GM21619 (cell line): ENCODE data around the gene SPON1.
"Not testable (repeated sequence)": the region's sequence is repeated elsewhere in the genome, so short reads cannot be mapped to it uniquely, and the experiment has no call there.

Experiments
- ATAC-seq: cut with Tn5 transposase; IDR thresholded peaks from one replicate; pipeline ENCODE4 v1.9.1; 2021; ENCODE audit not compliant: unreplicated experiment

The SPON1 gene

DNA sequence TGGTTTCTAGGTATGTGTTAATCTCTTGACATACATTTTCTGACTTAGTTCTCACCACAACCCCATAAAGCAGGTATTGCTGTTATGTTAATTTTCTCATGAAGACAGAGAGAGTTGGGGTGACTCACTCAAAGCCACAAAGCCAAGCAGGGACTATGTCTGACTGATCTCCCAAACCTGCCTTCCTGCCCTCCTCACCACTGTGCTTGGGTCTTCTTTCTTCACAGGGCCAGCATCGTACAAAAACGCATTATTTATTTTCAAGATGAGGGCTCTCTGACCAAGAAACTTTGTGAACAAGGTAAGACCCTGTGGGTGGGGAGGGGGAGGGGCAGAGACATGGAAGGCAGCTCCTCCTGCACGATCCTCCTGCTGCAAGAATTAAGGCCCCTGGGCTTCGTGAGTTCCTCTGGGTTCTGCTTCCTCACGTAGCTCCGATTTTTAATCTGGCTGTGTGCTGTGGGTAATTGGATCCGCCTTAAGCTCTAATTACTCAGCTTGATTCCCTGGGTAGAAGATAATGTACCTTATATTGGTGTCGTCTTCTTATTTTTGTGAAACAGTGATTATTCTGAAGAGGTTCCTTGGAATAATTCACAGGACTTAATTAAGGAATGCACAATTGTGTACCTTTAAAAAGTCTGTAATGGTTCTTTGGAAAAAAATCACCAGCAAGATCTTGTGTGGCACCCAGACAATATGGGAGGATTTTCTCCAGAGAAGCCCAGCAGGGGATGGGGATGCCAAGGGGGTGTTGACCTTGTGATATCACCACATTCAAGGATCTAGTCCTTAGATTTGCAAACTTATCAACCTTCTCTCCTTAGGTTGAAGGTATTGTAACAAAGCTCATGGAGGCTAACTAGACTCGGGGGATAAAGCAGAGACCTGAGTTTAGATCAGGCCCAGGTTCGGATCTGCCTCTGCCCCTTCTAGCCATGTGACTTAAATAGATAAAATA is 112.9 kb downstream of the SPON1 start:
- ATAC-seq: no peak

DNA sequence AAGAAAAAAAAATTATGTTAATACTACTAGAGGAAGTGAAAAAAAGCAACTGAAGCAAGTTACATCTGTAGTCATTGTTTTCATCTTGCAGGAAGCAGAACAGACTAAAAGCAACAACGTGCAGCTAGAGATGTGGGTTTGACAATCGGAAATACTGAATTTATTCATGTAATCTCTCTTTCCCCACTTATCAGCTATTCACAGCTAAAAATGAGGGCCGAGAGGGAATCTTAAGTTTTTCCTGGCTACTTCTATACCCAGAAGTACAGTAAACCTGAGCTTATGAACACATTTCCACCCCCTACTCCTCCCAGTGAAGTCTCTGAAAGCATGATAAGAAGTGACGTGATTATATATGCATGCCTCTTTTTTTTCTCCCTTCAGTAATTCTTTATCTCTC is 116.5 kb downstream of the SPON1 start:
- ATAC-seq: no peak

DNA sequence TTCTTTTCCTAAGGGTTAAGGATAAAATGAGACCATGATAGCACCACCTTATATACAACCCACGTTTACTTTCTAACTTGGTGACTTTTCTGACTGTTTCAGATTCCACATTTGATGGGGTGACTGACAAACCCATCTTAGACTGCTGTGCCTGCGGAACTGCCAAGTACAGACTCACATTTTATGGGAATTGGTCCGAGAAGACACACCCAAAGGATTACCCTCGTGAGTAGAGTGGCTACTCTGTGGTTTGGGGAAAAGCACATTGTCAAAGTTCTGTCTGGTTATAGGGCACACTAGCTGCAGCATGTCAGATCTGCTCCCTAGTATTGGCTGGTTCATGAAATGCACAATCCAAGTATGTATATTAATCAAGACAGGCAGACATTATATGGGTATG is 117.3 kb downstream of the SPON1 start:
- no peak for ATAC-seq

DNA sequence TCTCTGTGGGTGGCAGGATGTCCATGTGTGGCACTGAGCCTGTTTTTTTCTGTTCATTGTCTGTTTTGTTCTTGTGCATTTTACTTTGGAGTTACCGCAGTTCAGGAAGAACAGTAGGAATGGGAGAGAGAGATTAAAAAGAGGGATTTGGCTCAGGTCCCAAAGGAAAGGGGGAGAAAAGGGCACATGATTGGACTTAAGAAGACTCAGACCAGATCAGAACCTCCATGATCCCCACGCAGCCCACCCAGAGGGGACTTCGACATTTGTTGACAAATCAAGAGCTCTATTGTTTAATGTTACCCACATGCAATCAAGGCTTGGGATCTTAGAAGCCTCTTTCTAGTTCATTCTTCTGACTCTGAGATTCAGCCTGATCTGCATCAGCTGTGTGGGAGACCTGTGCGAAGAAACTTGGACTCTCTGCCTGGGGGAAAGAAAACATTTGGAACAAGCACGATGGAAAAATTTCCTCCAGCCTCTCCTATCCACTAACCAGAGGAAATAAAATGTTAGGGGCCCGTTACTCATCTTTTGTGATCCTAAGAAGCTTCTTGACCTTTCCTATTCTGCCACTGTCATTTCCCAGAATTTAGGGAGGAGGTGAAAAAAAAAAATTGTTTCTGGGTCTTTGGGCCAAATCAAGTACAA is 119.2 kb downstream of the SPON1 start:
- no peak for ATAC-seq

DNA sequence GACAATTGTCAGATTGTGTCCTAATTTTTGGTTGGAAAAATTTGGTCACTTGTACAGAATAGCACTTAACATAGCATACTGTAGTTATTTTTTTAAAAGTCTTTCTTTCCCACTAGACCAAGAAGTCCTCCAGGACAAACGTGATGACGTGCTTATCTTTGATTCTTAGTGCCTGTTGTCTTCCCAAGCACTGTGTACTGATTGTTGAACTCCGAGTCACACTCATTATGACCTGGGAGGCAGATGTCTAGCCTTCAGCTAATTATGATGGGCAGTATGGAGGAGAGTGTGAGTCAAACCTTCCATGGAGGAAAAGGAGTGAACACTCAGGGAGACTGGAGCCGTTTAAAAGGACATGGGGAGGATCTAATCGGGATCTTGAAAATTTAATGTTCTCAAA is 119.8 kb downstream of the SPON1 start:
- ATAC-seq: no peak

DNA sequence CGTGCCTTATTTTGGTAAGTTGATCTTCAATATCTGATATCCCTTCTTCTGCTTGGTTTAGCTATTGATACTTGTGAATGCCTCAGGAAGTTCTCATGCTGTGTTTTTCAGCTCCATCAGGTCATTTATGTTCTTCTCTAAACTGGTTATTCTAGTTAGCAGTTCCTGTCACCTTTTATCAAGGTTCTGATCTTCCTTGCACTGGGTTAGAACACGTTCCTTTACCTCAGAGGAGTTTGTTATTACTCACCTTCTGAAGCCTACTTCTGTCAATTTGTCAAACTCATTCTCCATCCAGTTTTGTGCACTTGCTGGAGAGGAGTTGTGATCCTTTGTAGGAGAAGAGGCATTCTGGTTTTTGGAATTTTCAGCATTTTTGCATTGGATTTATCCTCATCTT is 126.3 kb downstream of the SPON1 start:
- not testable (repeated sequence) for ATAC-seq

DNA sequence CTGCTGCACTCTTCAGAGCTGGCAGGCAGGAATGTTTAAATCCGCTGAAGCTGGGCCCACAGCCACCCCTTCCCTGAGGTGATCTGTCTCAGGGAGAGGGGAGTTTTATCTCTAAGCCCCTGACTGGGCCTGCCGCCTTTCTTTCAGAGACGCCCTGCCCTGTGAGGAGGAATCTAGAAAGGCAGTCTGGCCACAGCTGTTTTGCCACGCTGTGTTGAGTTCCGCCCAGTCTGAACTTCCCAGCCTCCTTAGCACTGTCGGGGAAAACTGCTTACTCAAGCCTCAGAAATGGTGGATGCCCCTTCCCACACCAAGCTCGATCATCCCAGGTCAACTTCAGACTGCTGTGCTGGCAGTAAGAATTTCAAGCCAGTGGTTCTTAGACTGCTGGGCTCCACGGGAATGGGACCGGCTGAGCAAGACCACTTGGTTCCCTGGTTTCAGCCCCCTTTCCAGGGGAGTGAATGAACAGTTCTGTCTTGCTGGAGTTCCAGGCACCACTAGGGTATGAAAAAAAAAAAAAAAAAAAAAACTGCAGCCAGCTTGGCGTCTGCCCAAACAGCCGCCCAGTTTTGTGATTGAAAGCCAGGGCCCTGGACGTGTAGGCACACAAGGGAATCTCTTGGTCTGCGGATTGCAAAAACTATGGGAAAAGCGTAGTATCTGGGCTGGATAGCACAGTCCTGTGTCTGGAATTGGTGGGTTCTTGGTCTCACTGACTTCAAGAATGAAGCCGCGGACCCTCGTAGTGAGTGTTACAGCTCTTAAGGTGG is 127.4 kb downstream of the SPON1 start:
- no peak for ATAC-seq

DNA sequence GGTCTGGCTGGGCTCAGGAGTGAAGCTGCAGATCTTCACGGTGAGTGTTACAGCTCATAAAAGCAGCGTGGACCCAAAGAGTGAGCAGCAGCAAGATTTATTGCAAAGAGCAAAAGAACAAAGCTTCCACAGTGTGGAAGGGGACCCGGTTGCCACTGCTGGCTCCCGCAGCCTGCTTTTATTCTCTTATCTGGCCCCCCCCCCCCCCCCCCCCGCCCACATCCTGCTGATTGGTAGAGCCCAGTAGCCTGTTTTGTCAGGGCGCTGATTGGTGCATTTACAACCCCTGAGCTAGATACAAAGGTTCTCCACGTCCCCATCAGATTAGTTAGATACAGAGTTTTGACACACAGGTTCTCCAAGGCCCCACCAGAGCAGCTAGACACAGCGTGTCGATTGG is 128.1 kb downstream of the SPON1 start:
- ATAC-seq: not testable (repeated sequence)

DNA sequence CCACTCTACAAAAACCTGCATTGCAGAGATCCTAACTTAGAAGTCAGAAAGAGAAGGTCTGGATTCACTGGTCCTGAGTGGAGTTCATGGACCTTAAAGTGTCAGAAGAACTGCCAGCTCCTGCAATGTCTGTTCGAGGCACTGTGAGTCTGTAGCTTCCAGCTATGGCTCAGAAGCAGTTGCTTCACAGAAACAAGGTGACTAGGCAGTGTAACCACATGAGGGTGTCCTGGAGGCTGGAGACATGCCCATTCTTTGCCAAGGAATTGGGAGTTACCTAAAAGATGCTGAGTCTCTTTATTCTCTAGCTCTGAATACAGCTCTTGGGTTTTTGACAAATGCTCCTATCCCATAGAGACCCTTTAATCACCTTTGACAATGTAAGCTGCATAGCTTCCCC is 130.5 kb downstream of the SPON1 start:
- ATAC-seq: no peak

DNA sequence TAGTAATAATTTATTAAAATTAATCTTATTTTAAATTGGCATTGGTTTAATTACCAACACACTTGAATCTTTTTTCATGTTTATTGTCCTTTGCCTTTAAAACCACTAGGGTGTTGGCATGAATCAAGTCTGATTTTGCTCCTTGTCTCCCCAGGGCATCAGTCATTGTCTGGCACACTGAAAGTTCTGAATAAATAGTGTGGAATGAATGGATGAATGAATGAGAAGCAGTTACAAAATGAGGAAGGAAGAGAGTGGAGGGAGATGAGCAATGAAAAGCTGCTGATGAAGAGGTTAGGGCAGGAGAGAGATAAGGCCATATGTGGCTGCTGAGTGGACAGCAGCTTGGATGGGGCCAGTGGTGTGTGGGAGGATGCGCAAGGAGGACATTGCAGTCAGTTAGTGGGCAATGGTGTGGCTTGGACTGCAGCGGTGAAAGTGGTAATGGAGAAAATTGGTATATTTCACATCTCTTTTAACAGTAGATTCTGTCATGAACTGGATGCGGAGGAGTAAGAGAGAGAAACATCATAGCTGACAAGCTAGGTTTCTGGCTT is 132.0 kb downstream of the SPON1 start:
- ATAC-seq: no peak

DNA sequence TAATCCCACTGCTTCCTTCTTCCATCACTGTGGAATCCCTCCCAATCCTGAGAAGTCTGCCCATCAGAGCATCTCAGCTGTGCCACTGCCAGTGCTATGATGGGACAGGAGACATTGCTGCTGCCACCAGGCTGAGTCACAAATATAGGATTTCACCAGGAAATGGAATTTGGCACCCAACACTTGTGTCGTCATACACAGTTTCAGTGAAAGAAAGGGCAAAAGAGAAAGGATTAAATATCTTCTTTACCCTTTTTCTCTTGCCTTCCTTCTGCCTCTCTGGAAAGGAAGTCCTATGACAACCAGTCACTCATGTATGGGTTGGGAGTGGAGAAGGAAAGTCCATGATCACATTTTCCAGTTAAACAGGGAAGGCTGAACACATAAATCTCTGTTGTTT is 133.4 kb downstream of the SPON1 start:
- ATAC-seq: no peak

DNA sequence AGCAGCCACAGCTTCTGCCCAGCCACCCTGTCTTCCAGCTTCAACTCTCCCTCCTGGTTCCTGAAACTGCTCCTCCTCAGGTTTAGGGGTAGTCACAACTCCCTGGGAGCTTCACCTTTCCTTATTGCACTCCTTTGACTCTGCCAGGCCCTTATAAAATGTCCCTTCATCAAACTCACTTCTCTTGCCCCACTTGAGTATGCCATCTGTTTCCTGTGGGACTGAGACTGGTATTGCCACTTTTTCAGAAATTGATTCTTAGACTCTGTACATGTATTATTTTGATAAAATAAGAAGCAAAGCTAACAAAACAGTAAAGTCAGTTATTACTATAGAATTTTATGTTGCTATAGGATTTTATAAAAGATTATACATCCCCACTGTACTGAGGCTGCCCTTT is 134.1 kb downstream of the SPON1 start:
- ATAC-seq: no peak

DNA sequence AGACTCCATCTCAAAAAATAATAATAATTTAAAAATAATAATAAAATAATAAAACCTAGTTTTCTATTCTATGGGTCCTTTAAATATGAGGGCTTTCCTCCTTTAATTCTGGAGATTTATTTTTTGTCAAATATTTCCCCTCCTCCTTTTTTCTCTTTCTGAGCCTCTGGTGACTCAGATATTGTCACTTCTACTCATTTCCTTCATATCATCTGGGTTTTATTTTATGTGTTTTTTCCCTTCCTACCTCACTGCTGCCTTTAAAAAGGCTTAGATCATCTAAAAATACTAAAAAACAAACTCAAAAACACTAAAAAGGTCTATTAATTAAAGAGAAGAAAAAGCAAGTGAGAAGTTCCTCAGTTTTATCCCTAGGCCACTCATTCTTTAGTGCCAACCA is 138.9 kb downstream of the SPON1 start:
- ATAC-seq: no peak

DNA sequence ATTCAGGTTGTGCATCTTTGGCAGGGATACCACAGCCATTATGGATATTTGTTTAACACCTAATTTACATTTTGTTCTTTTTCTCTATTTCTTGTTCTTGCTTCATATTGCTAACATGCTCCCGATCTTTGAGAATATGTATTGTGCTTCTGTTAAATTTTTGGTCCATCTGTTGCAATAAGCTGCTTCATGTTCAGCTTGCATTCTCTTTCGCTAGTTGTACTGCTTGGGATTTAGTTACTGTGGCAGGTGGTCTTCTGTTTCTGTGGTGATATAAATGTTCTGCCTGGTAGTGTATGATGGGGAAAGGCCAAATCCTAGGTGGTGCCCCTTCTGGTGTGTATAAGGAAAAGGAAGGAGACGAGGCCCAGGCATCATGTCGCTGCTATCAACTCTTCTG is 140.2 kb downstream of the SPON1 start:
- no peak for ATAC-seq

DNA sequence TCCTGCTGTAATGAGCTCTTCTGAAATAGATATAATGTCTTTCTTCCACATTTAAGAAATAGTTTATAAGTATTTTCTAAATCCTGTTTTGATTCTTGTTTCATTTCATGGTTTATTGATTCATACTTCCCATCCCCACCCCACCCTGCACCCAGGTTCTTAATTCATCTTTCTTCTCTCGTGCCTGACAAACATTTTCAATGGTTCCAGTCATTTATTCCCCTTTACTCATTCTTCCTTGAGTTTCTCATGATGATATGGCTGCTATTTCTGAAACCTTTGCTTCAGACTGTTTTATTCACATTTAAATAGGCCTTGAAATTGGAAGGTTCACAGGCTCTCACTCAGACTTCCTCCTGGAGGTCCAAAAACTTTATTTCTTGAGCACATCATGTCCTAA is 142.9 kb downstream of the SPON1 start:
- ATAC-seq: no peak

DNA sequence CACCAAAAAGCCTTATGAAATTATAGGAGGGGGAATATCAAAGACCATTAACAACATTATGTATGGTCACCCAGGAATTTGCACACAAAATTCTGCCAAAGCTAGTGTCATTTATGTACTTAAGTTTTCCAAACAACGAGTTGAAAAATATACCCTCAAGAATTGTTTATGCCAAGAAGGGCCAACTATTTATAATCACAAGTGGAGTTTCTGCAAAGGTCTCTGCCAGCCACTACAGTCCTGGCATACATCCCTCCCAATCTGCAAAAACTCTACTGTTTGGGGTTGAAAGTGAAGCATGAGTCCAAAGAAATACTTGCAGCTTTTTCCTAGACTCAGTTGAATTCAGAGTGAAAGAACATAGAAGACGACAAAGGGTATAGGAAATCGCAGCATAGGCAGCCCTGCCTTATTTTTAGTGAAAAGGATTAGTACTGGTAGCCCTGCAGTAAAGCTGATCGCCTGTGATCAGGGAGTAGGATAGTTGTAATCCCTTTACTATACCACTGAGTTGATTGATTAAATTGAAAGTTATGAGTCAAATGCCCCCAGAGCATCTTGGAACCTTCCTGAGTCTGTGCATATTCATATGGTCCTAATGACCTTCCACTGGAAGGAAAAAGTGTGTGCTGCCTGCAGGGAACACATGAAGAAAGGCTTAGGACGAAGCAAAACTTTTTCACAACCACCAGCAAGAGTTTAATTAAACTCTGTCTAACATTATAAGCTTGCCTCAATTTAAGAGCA is 144.0 kb downstream of the SPON1 start:
- ATAC-seq: no peak

DNA sequence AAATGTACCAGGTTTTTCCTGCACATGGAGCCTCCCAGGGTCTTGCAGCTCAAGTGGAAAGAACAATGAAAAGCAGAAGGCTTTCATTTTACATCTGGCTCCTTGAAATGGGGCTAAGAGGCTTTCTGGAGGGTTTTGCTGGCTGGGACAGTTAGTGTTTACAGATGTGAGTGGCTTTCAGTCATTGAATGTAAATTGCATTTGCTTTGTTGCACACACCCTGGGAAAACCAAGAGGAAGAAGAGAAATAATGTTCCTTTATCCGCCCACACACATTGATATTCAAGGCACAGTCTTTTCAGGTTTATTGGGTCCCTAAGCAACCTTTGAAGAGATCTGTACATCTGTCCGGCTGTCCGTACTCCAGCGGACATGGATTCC is 144.5 kb downstream of the SPON1 start:
- no peak for ATAC-seq

DNA sequence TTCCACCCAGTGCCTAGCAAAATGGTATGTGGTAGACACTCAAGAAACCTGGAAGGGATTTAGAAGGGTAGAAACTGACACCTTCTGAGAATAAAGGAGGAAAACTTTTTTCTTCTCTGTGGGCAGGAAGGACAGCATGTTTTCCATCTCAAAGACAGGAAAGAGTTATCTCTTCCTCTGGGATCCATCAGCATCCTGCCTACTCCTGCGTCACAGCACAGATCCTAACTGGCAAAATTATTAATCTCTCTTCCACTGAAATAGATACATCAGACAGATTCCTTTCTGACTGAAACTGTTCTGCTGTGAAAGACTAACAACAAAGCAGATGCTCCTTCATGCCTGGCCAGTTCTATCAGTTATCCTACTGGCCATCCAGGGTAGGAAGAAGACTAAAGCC is 147.2 kb downstream of the SPON1 start:
- ATAC-seq: no peak

DNA sequence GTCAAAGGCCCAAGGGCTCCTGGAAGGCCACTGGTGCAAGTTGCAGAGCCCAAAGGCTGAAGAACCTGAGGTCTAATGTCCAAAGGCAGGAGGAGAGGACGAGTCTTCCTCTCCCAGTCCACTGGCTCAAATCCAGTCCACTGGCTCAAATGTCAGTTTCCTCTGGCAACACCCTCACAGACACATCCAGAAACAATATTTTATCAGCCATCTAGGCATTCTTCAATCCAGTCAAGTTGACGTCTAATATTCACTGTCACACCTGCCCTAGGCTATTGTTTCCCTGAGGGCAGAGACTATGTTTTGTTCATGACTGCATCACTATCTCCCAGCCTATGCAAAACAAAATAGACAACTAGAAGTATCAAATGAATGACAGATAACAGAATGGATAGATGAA is 148.1 kb downstream of the SPON1 start:
- no peak for ATAC-seq

DNA sequence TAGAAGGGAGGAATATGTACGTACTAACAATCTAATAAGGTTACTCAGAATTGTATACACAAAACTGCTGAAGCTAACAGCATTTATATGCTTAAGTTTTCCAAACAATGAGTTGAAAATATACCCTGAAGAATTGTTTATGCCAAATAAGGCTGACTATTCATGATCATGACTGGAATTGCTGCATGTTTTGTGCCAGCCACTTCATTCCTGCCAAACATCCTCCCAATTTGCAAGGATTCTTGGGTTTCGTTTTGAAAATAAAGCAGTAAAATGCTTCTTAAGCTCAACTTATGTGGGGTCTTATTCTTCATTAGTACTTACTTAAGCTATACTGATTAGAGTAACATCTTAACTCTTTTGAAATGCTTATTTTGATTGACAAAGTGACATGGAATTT is 149.0 kb downstream of the SPON1 start:
- ATAC-seq: no peak

DNA sequence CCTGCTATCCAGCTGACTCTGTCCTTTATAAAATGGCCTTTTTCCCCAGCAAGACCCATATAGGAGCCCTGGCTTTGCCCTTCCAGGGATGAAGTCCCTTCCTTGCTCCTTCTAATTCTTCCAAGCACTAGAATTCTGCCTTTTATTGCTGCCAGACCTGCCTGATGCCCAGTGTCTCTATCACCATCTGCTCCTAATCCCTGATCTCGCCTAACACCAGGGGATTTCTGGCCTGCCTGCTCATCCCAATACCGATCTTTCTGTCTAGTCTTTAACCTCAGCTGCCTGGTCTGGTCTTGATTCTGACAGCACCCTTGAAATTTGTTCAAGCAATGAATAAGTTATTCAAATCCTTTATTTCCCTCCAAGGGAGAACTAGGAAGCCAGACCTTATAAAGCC is 150.2 kb downstream of the SPON1 start:
- ATAC-seq: no peak
